Heart right ventricle (tissue), 16 donors: Measurements from ENCODE around the gene CNOT6L. TPM values are rescaled to one million over a fixed set of nuclear protein-coding genes. Genes with fewer than 3 reads are reported as not detected.
A peak's percentile ranks its signal among the peaks of the same experiment; 100 is the strongest.

ENCODE experiments used
- ATAC-seq, 8 donors: fragments of 200-7000 bp; cut with Tn5 transposase; one replicate each; pipeline ENCODE4 v1.9.1; 2020; ENCODE audit warnings: mild to moderate bottlenecking in 8 of 8, moderate library complexity in 8 of 8, moderate number of reproducible peaks in 1 of 8
- DNase-seq, 2 donors: peaks; one replicate each; pipeline ENCODE4 v3.0.0-alpha.2; 2020
- H3K27ac ChIP-seq, 10 donors: fragments of 200-600 bp; sonication (generic) in 2 of 10; one replicate each; pipeline versions ENCODE4 v1.5.0 to v1.8.0; 2020 to 2022; ENCODE audit warnings: mild to moderate bottlenecking in 3 of 10
- H3K27me3 ChIP-seq, 7 donors: fragments of 200-600 bp; one replicate each; pipeline ENCODE4 v1.8.0; 2021 to 2022; ENCODE audit warnings: mild to moderate bottlenecking in 2 of 7
- H3K36me3 ChIP-seq, 9 donors: fragments of 200-600 bp; sonication (generic) in 1 of 9; one replicate each; pipeline versions ENCODE4 v1.5.0 to v1.8.0; 2020 to 2022; ENCODE audit warnings: mild to moderate bottlenecking in 2 of 9
- H3K4me1 ChIP-seq, 9 donors: fragments of 200-600 bp; sonication (generic) in 1 of 9; one replicate each; pipeline versions ENCODE4 v1.5.0 to v1.8.0; 2020 to 2022; ENCODE audit warnings: mild to moderate bottlenecking in 4 of 9
- H3K4me3 ChIP-seq, 10 donors: fragments of 200-600 bp; sonication (generic) in 2 of 10; one replicate each; pipeline versions ENCODE4 v1.5.0 to v1.8.0; 2020 to 2022; ENCODE audit warnings: mild to moderate bottlenecking in 7 of 10, moderate library complexity in 2 of 10
- H3K9me3 ChIP-seq, 11 donors: fragments of 200-600 bp in 10 of 11; sonication (generic) in 2 of 11; one replicate each; pipeline versions ENCODE4 v1.5.0 to v1.8.0; 2013 to 2022; ENCODE audit warnings: mild to moderate bottlenecking in 2 of 11, control low read depth in 1 of 11, moderate library complexity in 1 of 11
- CTCF ChIP-seq, 9 donors: fragments of 200-600 bp; sonication (generic) in 2 of 9; IDR thresholded peaks; one replicate each; pipeline versions ENCODE4 v1.5.0 to v1.8.0; 2021 to 2022; ENCODE audit warnings: antibody characterized with exemption in 9 of 9, mild to moderate bottlenecking in 5 of 9, moderate library complexity in 1 of 9
- WGBS, 2 donors: extraction: QIAGEN DNeasy Blood & Tissue Kit; methylation state at CpG; one replicate each; pipeline ENCODE4 v1.1.7; 2013; ENCODE audit warnings: inconsistent platforms in 1 of 2; 5-methylcytosine and 5-hydroxymethylcytosine counted together
- intact Hi-C, 10 donors: fragments of 100-400 bp; cut with DNase I; formaldehyde crosslinking; loops; one replicate each; pipeline versions ENCODE4 v1.11.1 to v1.14.2; 2022
- polyA plus RNA-seq, 2 donors: library from polyadenylated mRNA; stranded (reverse); fragments of 200-250 nt; gene quantifications; one replicate each; pipeline ENCODE4 v1.2.3, GENCODE V29; 2013
- total RNA-seq, 10 donors: library from RNA; stranded (reverse); fragmentation: NEBNext Ultra II Directional in 3 of 10; extraction: Animal tissue kit (Norgen Biotek cat#: 25700) in 3 of 10; gene quantifications; one replicate each; pipeline versions ENCODE4 v1.2.1 to v1.2.4, GENCODE V29; 2021 to 2023
- donor health status: Arrhythmogenic right ventricular cardiomyopathy.
- donor health status: ischemic (EF 13 %, LVEDD 7.1; RV severe dilation, severe dysfunction).
- donor health status: healthy with polysubstance abuse.
- donor health status: DM: no; HTN: yes; CAD: no.
- donor health status: DM: no; HTN: no; CAD: no.
- donor health status: ischemic (EF 25% LVEDD 6.9; RV normal size, moderate dysfunction).
- donor health status: ischemic (EF 25% LVEDD 5.7; RV mildly dilated, moderate dysfunction).
- donor health status: healthy.
- donor health status: DM: yes; HTN: yes; CAD: no.
- donor health status: Ischemic cardiomyopathy.
- donor health status: ischemic (EF 35%, LVEDD 5.7; RV mildly dilated, moderate dysfunction).
- donor health status: nonischemic (EF 11% LVEDD 7.7; RV severe dilation, severe dysfunction).
- donor health status: DM: yes; HTN: yes; CAD: no.
- donor health status: PGD.
- donor health status: ischemic (EF 29% LVEDD 5.4; RV normal size, mild dysfunction).
- donor health status: nonischemic (EF 23%, LVEDD 6.1; RV moderate dilation, normal function).

Gene CNOT6L
- total and polyA plus RNA-seq, 12 donors = 3.2 to 32.2 (median 23.2) TPM

DNA sequence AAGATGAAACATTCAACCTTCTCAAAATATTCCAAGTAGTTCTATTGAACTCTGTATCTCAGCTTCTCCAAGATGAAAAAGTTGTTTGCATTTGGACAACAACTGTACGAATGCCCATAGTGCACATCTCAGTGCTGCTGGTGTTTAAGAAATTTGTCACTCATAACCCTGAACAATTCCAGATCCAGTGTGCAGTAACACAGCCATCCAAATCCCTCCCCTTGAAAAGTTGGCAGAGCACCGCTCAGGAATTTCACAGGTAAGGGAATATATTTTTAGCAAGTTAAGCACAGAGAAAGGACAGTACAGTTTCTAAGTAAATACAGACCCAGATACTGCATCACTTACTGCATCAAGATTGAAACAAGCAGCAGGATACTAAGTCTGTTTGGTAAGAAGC lies 104.7 kb downstream of the CNOT6L start:
- peak in 3 of 8 donors; percentile 20 to 27 (median 26) for ATAC-seq
- WGBS, 2 donors = 45 to 76% methylated on average over 2 of the region's 2 CpGs
- no peak overlapping the region for H3K4me3 ChIP-seq
- H3K27me3 ChIP-seq = no peaks in the 10 kb centered on the region
- H3K36me3 ChIP-seq = peaks cover 0 to 35% (median 3%) of the 10 kb centered on the region in 9 donors
- no peak overlapping the region for H3K27ac ChIP-seq
- no peaks in the 10 kb centered on the region for H3K9me3 ChIP-seq
- no peak for TF ChIP-seq CTCF (IDR thresholded peaks at IDR 0.05)
- no peak for DNase-seq
- intact Hi-C loops = no loop called here
- no peaks in the 10 kb centered on the region for H3K4me1 ChIP-seq

GRCh38 chr4:77713884-77714283 lies 105.3 kb downstream of the CNOT6L start:
- Histone ChIP-seq H3K4me1 (no peaks in the 10 kb centered on the region), H3K27me3 (no peaks in the 10 kb centered on the region), H3K9me3 (no peaks in the 10 kb centered on the region), H3K27ac (no peak overlapping the region), H3K36me3 (peaks cover 0 to 29% (median 0%) of the 10 kb centered on the region in 9 donors), H3K4me3 (no peak overlapping the region)
- no peak for ATAC-seq
- WGBS, 2 donors = 94 to 95% methylated on average over 1 of the region's 1 CpG
- TF ChIP-seq CTCF (IDR thresholded peaks at IDR 0.05) = no peak
- intact Hi-C loops = no loop called here
- DNase-seq = no peak

GRCh38 chr4:77712675-77713074 lies 106.5 kb downstream of the CNOT6L start:
- no peak for TF ChIP-seq CTCF (IDR thresholded peaks at IDR 0.05)

GRCh38 chr4:77711469-77711868 lies 107.7 kb downstream of the CNOT6L start:
- no peak for ATAC-seq
- Histone ChIP-seq H3K4me1 (no peaks in the 10 kb centered on the region), H3K9me3 (no peaks in the 10 kb centered on the region), H3K27me3 (no peaks in the 10 kb centered on the region), H3K27ac (no peak overlapping the region), H3K4me3 (no peak overlapping the region), H3K36me3 (peaks cover 0 to 20% (median 0%) of the 10 kb centered on the region in 9 donors)
- 64 to 76% methylated on average over 1 of the region's 1 CpG for WGBS, 2 donors
- intact Hi-C loops = no loop called here
- no peak for DNase-seq
- no peak for TF ChIP-seq CTCF (IDR thresholded peaks at IDR 0.05)

More at GRCh38 chr4:77712675-77713074, 106.5 kb downstream of the CNOT6L start:
- Histone ChIP-seq H3K9me3 (no peaks in the 10 kb centered on the region), H3K27me3 (no peaks in the 10 kb centered on the region), H3K4me3 (no peak overlapping the region), H3K36me3 (peaks cover 0 to 28% (median 0%) of the 10 kb centered on the region in 9 donors), H3K4me1 (no peaks in the 10 kb centered on the region), H3K27ac (no peak overlapping the region)
- intact Hi-C loops = no loop called here
- DNase-seq = no peak
- WGBS, 2 donors = 95 to 100% methylated on average over 1 of the region's 1 CpG
- no peak for ATAC-seq
